GM12874 (cell line): ENCODE data around the gene ZMYND8.

Experiments
- CTCF ChIP-seq: IDR thresholded peaks from 2 replicates; pipeline ENCODE4 v1.5.1; 2011; ENCODE audit warnings: low read depth, mild to moderate bottlenecking, control low read depth, low read length, moderate library complexity; ENCODE audit not compliant: insufficient read depth

Gene ZMYND8

GRCh38 chr20:47352332-47353238 is 3.9 kb downstream of the ZMYND8 start:
- TF ChIP-seq CTCF: no peak

DNA sequence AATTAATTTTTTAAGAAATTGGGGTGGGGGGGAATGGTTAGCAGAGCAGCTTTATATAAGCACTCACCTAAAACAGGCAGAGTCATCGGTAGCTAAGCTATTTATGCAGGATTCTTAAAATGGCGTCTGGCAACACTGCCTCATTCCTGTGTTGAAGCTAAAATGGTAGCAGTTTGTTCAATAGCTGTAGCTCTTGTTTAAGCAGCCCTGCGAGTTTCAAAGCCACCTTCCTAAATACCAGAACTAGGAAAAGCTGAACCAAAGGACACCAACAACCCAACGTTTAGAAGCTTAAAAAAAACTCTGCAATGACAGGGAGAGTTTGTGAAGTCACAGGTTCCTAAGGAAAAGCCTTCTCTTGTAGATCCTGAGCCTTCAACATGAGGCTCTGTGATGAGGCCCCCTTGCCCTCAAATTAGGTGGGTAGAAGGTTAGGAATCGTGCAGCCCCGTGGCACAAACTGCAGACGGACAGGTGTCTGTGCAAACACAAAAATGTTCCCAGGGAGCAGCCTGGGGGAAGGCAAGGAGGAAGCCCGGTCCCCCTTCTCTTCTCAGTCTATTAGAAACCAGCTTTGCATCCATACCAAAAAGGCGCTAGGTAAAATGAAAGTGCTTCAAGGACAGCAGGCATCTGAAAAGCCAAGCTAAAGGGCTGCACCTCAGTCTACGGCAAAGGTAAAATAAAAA is 4.7 kb downstream of the ZMYND8 start:
- TF ChIP-seq CTCF: no peak

- TF ChIP-seq CTCF: no peak
These were observed 5.6 kb downstream of the ZMYND8 start for GRCh38 chr20:47350691-47351545.

DNA sequence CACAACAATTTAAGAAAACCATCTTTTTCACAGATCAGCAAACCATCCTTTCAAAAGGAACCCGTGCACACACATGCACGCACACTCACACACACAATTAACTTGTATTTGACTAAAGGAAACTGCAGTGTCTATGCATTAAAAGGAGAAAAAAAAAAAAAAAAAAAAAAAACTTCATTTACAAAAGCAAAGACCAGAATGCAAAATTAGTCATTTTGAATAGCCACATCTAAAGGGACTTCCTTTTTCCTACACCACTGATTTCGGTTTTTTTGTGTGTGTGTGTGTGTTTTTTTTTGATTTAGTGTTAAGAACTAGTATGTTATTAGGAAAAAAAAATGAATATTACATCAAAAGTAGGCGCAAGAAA is 6.3 kb downstream of the ZMYND8 start:
- no peak for TF ChIP-seq CTCF

DNA sequence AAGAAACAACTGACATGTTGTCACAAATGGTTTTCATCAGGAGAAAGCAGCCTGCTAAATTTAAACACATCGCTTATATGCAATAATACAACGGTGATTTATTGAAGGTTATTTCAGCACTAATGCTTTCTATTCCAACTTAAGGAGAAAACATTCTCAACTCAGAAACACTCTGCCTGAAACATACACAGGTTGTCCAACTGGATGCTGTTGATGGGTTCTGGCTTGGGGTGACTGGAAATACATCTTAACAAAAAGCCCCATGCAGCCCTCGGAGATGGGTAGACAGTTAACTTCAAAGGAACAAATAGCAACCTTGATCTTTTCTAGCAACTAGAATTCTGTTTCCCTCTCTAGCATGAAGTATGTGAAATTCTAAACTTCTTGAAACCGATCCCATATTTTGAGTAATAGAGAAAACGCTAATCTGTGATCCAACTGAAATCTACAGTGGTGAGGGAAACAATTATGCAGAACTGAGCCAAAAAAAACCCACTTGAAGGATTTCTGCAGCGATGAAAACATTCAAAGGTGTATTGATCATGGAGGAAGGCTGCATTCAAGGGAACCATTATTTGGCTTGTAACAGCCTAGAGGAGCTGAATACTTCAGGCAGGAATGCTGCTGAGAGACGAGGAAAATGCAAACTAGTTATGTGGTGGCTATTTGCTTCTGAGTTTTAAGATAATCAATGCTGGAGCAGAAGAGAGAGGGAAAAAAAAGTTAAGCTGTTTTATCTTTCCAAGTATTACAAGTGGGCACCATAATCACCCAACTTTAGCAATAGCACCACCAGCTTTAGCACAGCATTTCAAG is 6.9 kb downstream of the ZMYND8 start:
- TF ChIP-seq CTCF: no peak

DNA sequence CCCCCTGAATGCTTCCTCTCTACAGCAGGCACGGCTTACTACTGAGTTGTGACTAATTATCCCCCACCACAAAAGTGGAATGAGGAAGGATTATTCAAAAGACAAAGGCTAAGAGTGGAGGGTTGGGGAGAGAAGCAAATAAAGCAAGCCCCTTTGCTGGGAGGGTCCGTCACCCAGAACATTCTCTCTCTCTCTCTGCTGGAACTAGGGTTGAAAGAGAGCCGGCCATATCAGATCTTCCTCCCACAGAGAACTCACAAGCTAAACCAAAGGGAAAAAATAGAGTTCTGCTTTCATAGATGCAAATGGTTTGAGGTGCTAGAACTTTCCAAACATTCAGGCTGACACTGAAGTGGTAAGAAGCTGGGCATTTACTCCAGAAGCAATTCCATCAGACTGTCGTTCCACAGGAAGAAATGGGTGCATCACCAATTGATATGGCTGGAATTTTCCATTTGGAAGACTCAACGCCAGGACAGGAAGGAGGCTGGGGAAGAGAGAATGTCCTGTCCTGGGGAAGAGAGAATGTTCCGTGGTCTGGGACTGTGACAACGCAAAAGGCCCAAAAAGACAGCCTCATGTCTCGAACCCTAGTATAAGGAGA is 7.9 kb downstream of the ZMYND8 start:
- TF ChIP-seq CTCF: no peak
